NT2/D1 (cell line): ENCODE results near the gene TRAPPC6A.
A peak's percentile ranks its signal among the peaks of the same experiment; 100 is the strongest.
"Not testable (repeated sequence)": the region's sequence is repeated elsewhere in the genome, so short reads cannot be mapped to it uniquely, and the experiment has no call there.

Experiments used
- DNase-seq: peaks from one replicate; pipeline ENCODE4 v3.0.0-alpha.2; 2011; ENCODE audit warnings: low read depth, low spot score
- H3K27me3 ChIP-seq: 2 replicates; pipeline ENCODE4 v1.6.0; 2011; ENCODE audit warnings: mild to moderate bottlenecking; ENCODE audit not compliant: insufficient read length, insufficient read depth
- H3K36me3 ChIP-seq: 2 replicates; pipeline ENCODE4 v1.6.1; 2011; ENCODE audit warnings: mild to moderate bottlenecking, low read length, mixed read lengths; ENCODE audit not compliant: insufficient read depth, insufficient read length
- H3K4me1 ChIP-seq: 2 replicates; pipeline ENCODE4 v1.5.1; 2011; ENCODE audit not compliant: insufficient read depth, insufficient read length
- H3K4me3 ChIP-seq: 2 replicates; pipeline ENCODE4 v1.5.1; 2011; ENCODE audit warnings: low read depth; ENCODE audit not compliant: insufficient read length
- H3K9ac ChIP-seq: 2 replicates; pipeline ENCODE4 v1.6.0; 2011; ENCODE audit warnings: low read depth; ENCODE audit not compliant: insufficient read length
- H3K9me3 ChIP-seq: 2 replicates; pipeline ENCODE4 v1.5.1; 2011; ENCODE audit warnings: mild to moderate bottlenecking, low read length; ENCODE audit not compliant: insufficient read depth
- SUZ12 ChIP-seq: IDR thresholded peaks from 2 replicates; pipeline ENCODE4 v1.6.1; 2011; ENCODE audit not compliant: insufficient read length, insufficient read depth; ENCODE audit errors: extremely low read depth
- YY1 ChIP-seq: IDR thresholded peaks from 2 replicates; pipeline ENCODE4 v1.6.1; 2011; ENCODE audit not compliant: insufficient read length, insufficient read depth
- ZNF274 ChIP-seq: IDR thresholded peaks from 2 replicates; pipeline ENCODE4 v1.6.1; 2011; ENCODE audit warnings: mild to moderate bottlenecking, low read depth, low read length

Gene TRAPPC6A

GRCh38 chr19:45121827-45122345 is 56.2 kb downstream of the TRAPPC6A start:
- DNase-seq, result no peak
- H3K4me3 ChIP-seq, result no peak overlapping the region
- no peak for TF ChIP-seq ZNF274
- no peak for TF ChIP-seq YY1
- TF ChIP-seq SUZ12, result no peak
- no peaks in the 10 kb centered on the region for H3K9me3 ChIP-seq
- H3K27me3 ChIP-seq, result no peaks in the 10 kb centered on the region
- peaks cover 15% of the 10 kb centered on the region for H3K4me1 ChIP-seq
- H3K36me3 ChIP-seq, result peaks cover 15% of the 10 kb centered on the region
- H3K9ac ChIP-seq, result no peak overlapping the region

- TF ChIP-seq YY1 (no peak), ZNF274 (no peak), SUZ12 (no peak)
- Histone ChIP-seq H3K9ac (no peak overlapping the region), H3K36me3 (peaks cover 12% of the 10 kb centered on the region), H3K4me1 (peaks cover 17% of the 10 kb centered on the region), H3K9me3 (no peaks in the 10 kb centered on the region), H3K4me3 (no peak overlapping the region), H3K27me3 (no peaks in the 10 kb centered on the region)
- no peak for DNase-seq
These were observed 58.5 kb downstream of the TRAPPC6A start for GRCh38 chr19:45119582-45119981.

GRCh38 chr19:45118591-45119355 is 59.3 kb downstream of the TRAPPC6A start:
- not testable (repeated sequence) for H3K27me3 ChIP-seq, H3K4me3 ChIP-seq, DNase-seq, H3K9me3 ChIP-seq, H3K9ac ChIP-seq
- peaks cover 16% of the 10 kb centered on the region for H3K36me3 ChIP-seq
- peaks cover 17% of the 10 kb centered on the region for H3K4me1 ChIP-seq

GRCh38 chr19:45118106-45118505 is 59.9 kb downstream of the TRAPPC6A start:
- Histone ChIP-seq H3K27me3 (no peaks in the 10 kb centered on the region), H3K4me1 (peaks cover 20% of the 10 kb centered on the region), H3K36me3 (peaks cover 10% of the 10 kb centered on the region), H3K9ac (no peak overlapping the region), H3K4me3 (no peak overlapping the region), H3K9me3 (no peaks in the 10 kb centered on the region)
- TF ChIP-seq ZNF274, result no peak
- TF ChIP-seq YY1, result no peak
- no peak for TF ChIP-seq SUZ12
- no peak for DNase-seq

GRCh38 chr19:45117671-45118070 is 60.4 kb downstream of the TRAPPC6A start:
- no peak overlapping the region for H3K9ac ChIP-seq
- DNase-seq, result no peak
- H3K4me3 ChIP-seq, result no peak overlapping the region

GRCh38 chr19:45117167-45117594 is 60.9 kb downstream of the TRAPPC6A start:
- Histone ChIP-seq H3K9ac (no peak overlapping the region), H3K4me1 (peaks cover 26% of the 10 kb centered on the region), H3K36me3 (peaks cover 13% of the 10 kb centered on the region), H3K9me3 (no peaks in the 10 kb centered on the region), H3K27me3 (no peaks in the 10 kb centered on the region), H3K4me3 (no peak overlapping the region)
- DNase-seq, result no peak
- TF ChIP-seq SUZ12 (no peak), ZNF274 (no peak), YY1 (no peak)

More at GRCh38 chr19:45117671-45118070, 60.4 kb downstream of the TRAPPC6A start:
- TF ChIP-seq YY1, result no peak
- no peak for TF ChIP-seq SUZ12
- TF ChIP-seq ZNF274, result no peak
- no peaks in the 10 kb centered on the region for H3K9me3 ChIP-seq
- peaks cover 23% of the 10 kb centered on the region for H3K4me1 ChIP-seq
- H3K27me3 ChIP-seq, result no peaks in the 10 kb centered on the region
- H3K36me3 ChIP-seq, result peaks cover 12% of the 10 kb centered on the region

GRCh38 chr19:45115809-45116615 is 62.0 kb downstream of the TRAPPC6A start:
- Histone ChIP-seq H3K9me3 (no peaks in the 10 kb centered on the region), H3K4me3 (no peak overlapping the region), H3K4me1 (peaks cover 26% of the 10 kb centered on the region), H3K36me3 (peaks cover 13% of the 10 kb centered on the region), H3K27me3 (no peaks in the 10 kb centered on the region), H3K9ac (peak overlapping the region; percentile 21)
- TF ChIP-seq YY1, result no peak
- no peak for TF ChIP-seq ZNF274
- no peak for TF ChIP-seq SUZ12
- no peak for DNase-seq
